ENCODE results near the gene GFOD2.

DNA sequence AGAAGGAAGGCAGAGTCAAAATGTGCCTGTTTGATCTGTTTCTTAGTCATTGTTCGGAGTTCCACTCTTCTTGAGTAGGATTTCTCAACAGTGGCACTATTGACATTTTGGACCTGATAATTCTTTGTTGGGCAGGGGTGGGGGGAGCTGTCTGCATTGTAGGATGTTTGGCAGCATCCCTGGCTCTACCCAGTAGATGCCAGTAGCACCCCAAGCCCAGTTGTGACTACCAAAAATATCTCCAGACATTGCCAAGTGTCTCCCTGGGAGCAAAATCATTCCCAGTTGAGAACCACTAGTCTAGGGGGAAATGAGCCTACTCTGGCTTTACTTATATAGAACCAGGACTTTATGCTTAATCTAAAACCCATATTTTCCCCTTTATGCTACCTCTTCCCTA is 1.1 kb upstream of the GFOD2 start:
- TF ChIP-seq CTCF (IDR thresholded peaks at IDR 0.05; ENCODE audit: insufficient read depth, low read depth, low read length) (no peak), EZH2 (IDR thresholded peaks at IDR 0.05; ENCODE audit: insufficient read depth, low read length) (no peak)

Data from astrocyte (in vitro differentiated cells and primary cell).